HCT116 (cell line): ENCODE data around the gene SMIM36. TPM values are rescaled to one million over a fixed set of nuclear protein-coding genes. Genes with fewer than 3 reads are reported as not detected.

Experiments
- ATAC-seq: fragments of 200-7000 bp; cut with Tn5 transposase; 2 replicates; pipeline ENCODE4 v1.9.1; 2020; ENCODE audit warnings: mild to moderate bottlenecking, moderate library complexity
- BruUV-seq: library from RNA; stranded (reverse); fragments of 400-500 nt; replicated peaks from 2 replicates; lab custom pipeline; 2021; lab: Mats Ljungman, UMichigan
- CTCF ChIA-PET: fragments of 300-600 bp; sonication (Branson Sonifier 250); formaldehyde crosslinking; loops from one replicate; lab custom pipeline; 2021; ENCODE audit warnings: antibody characterized with exemption; lab: Charles Lee
- POLR2A ChIA-PET: fragments of 300-600, 350-600 bp; sonication (Branson Sonifier 250); formaldehyde crosslinking; loops from one replicate; lab custom pipeline; 2021; ENCODE audit warnings: antibody characterized with exemption; lab: Charles Lee
- RAD21 ChIA-PET, 2 experiments: fragments of 300-600 bp; sonication (Branson Sonifier 250); formaldehyde crosslinking; loops; one replicate each; lab custom pipeline; 2023; ENCODE audit warnings: low total read pairs in 2 of 2; ENCODE audit not compliant: uncharacterized antibody in 2 of 2, unreplicated experiment in 2 of 2, low non-redundant PET in 1 of 2; lab: Charles Lee
- DNase-seq: peaks from one replicate; pipeline ENCODE4 v3.0.0-alpha.2; 2010; ENCODE audit warnings: low read depth, low spot score
- H2AFZ ChIP-seq: fragments of 200-600 bp; shearing (Covaris generic), sonication (generic); 2 replicates; pipeline ENCODE4 v1.6.1; 2017; ENCODE audit warnings: low read depth, mixed run types, mixed read lengths, antibody characterized with exemption, low read length; ENCODE audit not compliant: poor library complexity, severe bottlenecking
- H3K27ac ChIP-seq: 2 replicates; pipeline ENCODE4 v1.5.1; 2012; ENCODE audit warnings: low read depth, low read length
- H3K27me3 ChIP-seq: fragments of 200-600 bp; sonication (generic); 2 replicates; pipeline ENCODE4 v1.6.1; 2016; ENCODE audit warnings: mixed run types, low read length, mixed read lengths; ENCODE audit not compliant: insufficient read depth
- H3K36me3 ChIP-seq, 2 experiments: fragments of 200-500 bp in 1 of 2; fragments of 200-600 bp in 1 of 2; sonication (Bioruptor generic) in 1 of 2; sonication (generic) in 1 of 2; 2 replicates each; pipeline versions ENCODE4 v1.5.1 to v1.6.1; 2014 to 2016; ENCODE audit warnings: low read length in 2 of 2, inconsistent platforms in 1 of 2, mixed read lengths in 1 of 2, mixed run types in 1 of 2; ENCODE audit not compliant: insufficient read depth in 2 of 2, control insufficient read depth in 1 of 2
- H3K4me1 ChIP-seq, 2 experiments: fragments of 200-600 bp in 1 of 2; sonication (generic) in 1 of 2; 2 replicates each; pipeline versions ENCODE4 v1.5.1 to v1.6.1; 2012 to 2017; ENCODE audit warnings: low read length in 2 of 2, inconsistent platforms in 1 of 2, mild to moderate bottlenecking in 1 of 2, mixed read lengths in 1 of 2, mixed run types in 1 of 2, moderate library complexity in 1 of 2; ENCODE audit not compliant: insufficient read depth in 2 of 2, control insufficient read depth in 1 of 2
- H3K4me2 ChIP-seq: fragments of 200-600 bp; sonication (generic); 2 replicates; pipeline ENCODE4 v1.6.1; 2017; ENCODE audit warnings: mixed run types, low read length, mixed read lengths
- H3K4me3 ChIP-seq, 2 experiments: fragments of 200-600 bp in 1 of 2; sonication (generic) in 1 of 2; replicated peaks in 1 of 2; 2 replicates each; pipeline ENCODE4 v1.5.1; 2011 to 2016; ENCODE audit warnings: low read length in 2 of 2, control low read depth in 1 of 2, low read depth in 1 of 2, mild to moderate bottlenecking in 1 of 2, mixed read lengths in 1 of 2, mixed run types in 1 of 2
- H3K79me2 ChIP-seq: fragments of 200-600 bp; sonication (generic); 2 replicates; pipeline ENCODE4 v1.6.1; 2017; ENCODE audit warnings: mild to moderate bottlenecking, mixed run types, low read length, moderate library complexity, mixed read lengths; ENCODE audit not compliant: insufficient read depth
- H3K9ac ChIP-seq: fragments of 200-600 bp; sonication (generic); 2 replicates; pipeline ENCODE4 v1.6.1; 2016; ENCODE audit warnings: low read length, mixed read lengths
- H3K9me2 ChIP-seq: fragments of 200-600 bp; sonication (generic), shearing (Covaris generic); 2 replicates; pipeline ENCODE4 v1.6.1; 2017; ENCODE audit warnings: mixed run types, mild to moderate bottlenecking, moderate library complexity; ENCODE audit not compliant: insufficient read depth
- H3K9me3 ChIP-seq, 2 experiments: fragments of 200-500 bp in 1 of 2; fragments of 200-600 bp in 1 of 2; sonication (Bioruptor generic) in 1 of 2; sonication (generic) in 1 of 2; 2 replicates each; pipeline ENCODE4 v1.6.1; 2014 to 2017; ENCODE audit warnings: low read length in 2 of 2, mixed read lengths in 2 of 2, inconsistent platforms in 1 of 2, low read depth in 1 of 2, mild to moderate bottlenecking in 1 of 2, mixed run types in 1 of 2, moderate library complexity in 1 of 2; ENCODE audit not compliant: control insufficient read depth in 1 of 2, insufficient read depth in 1 of 2
- H4K20me1 ChIP-seq: fragments of 200-600 bp; sonication (generic), shearing (Covaris generic); 2 replicates; pipeline ENCODE4 v1.6.1; 2017; ENCODE audit warnings: mixed run types, mild to moderate bottlenecking, moderate library complexity; ENCODE audit not compliant: insufficient read depth
- ATF3 ChIP-seq: IDR thresholded peaks from 2 replicates; pipeline ENCODE4 v1.6.1; 2012
- CBX3 ChIP-seq: IDR thresholded peaks from 2 replicates; pipeline ENCODE4 v1.6.1; 2012; ENCODE audit warnings: low read depth
- CEBPB ChIP-seq: IDR thresholded peaks from 2 replicates; pipeline ENCODE4 v1.6.1; 2012; ENCODE audit warnings: low read depth
- EZH2 ChIP-seq: fragments of 200-600 bp; sonication (generic); IDR thresholded peaks from 2 replicates; pipeline ENCODE4 v1.6.1; 2017; ENCODE audit warnings: antibody characterized with exemption, mixed run types
- EZH2phosphoT487 ChIP-seq: fragments of 200-600 bp; IDR thresholded peaks from 2 replicates; pipeline ENCODE4 v1.6.1; 2018; ENCODE audit warnings: antibody characterized with exemption, borderline replicate concordance
- FOSL1 ChIP-seq: IDR thresholded peaks from 2 replicates; pipeline ENCODE4 v1.6.1; 2012; ENCODE audit warnings: low read depth
- MAX ChIP-seq: IDR thresholded peaks from 2 replicates; pipeline ENCODE4 v1.6.1; 2012
- POLR2A ChIP-seq: IDR thresholded peaks from 2 replicates; pipeline ENCODE4 v1.7.0; 2011; ENCODE audit warnings: borderline replicate concordance; ENCODE audit not compliant: insufficient read depth, insufficient read length; ENCODE audit errors: extremely low read depth
- POLR2AphosphoS5 ChIP-seq: IDR thresholded peaks from 2 replicates; pipeline ENCODE4 v1.6.1; 2011; ENCODE audit warnings: mild to moderate bottlenecking, low read depth, low read length, moderate library complexity
- RAD21 ChIP-seq: IDR thresholded peaks from 2 replicates; pipeline ENCODE4 v1.6.1; 2012; ENCODE audit warnings: low read depth, mild to moderate bottlenecking
- REST ChIP-seq: IDR thresholded peaks from 2 replicates; pipeline ENCODE4 v1.6.1; 2012; ENCODE audit warnings: low read depth
- SIN3A ChIP-seq: IDR thresholded peaks from 2 replicates; pipeline ENCODE4 v1.6.1; 2012; ENCODE audit warnings: low read depth
- SP1 ChIP-seq: IDR thresholded peaks from 2 replicates; pipeline ENCODE4 v1.6.1; 2012; ENCODE audit warnings: low read depth
- SRF ChIP-seq: IDR thresholded peaks from 2 replicates; pipeline ENCODE4 v1.6.1; 2012; ENCODE audit warnings: low read depth
- TCF7L2 ChIP-seq: IDR thresholded peaks from 2 replicates; pipeline ENCODE4 v1.7.0; 2011; ENCODE audit warnings: borderline replicate concordance, inconsistent platforms; ENCODE audit not compliant: insufficient read depth, insufficient read length; ENCODE audit errors: extremely low read depth
- ZBTB33 ChIP-seq: IDR thresholded peaks from 2 replicates; pipeline ENCODE4 v1.6.1; 2011; ENCODE audit warnings: mild to moderate bottlenecking, low read length, moderate library complexity; ENCODE audit not compliant: insufficient replicate concordance; ENCODE audit errors: extremely low read depth
- ZFX ChIP-seq: fragments of 450-650 bp; IDR thresholded peaks from 2 replicates; pipeline ENCODE4 v1.6.1; 2017
- intact Hi-C: fragments of 100-400 bp; cut with micrococcal nuclease; formaldehyde crosslinking; loops from 2 replicates; pipeline ENCODE4 v1.10.0; 2022
- total RNA-seq: library from RNA; stranded (reverse); gene quantifications from one replicate; pipeline ENCODE4 v1.2.1, GENCODE V29; 2021; ENCODE audit not compliant: unreplicated experiment

SMIM36 gene
- total RNA-seq, 1 experiment from 2014 or later, result 0.37 TPM

DNA sequence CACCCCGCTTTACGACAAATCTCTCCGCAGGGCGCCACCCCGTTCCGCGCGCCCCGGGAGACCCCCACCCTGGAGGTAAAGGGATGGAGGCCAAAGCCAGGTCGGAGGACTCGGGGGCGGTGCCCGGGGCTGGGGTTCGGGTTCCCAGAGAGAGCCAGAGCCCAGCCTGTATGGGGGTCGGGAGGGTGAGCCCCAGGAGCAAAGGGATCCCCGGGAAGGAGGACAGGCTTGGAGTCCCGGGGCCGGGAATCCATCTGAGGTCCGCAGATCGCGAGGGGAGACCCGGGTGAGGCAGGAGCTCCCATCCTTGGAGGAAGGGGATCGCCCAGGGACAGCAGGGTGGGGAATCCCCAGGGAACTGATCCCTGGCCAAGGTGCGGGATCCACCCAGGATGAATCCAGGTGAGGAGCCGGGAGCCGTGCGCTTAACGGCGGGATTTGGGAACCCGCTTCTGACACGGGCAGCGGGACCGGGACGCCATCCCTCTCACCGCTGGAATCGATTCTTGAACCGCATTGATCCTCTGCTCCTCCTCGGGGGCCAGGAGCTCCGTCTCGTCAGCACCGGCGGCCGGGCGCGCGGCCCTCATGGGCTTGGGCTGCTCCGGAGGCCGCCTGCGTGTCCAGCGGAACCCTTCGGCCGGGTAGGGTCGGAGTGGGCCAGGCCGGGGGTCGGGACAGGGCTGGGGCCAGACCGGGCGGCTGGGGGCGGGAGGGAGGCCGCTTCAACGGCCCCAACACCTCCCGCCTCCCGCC is 89.9 kb downstream of the SMIM36 start, which contains the start of gene MMD:
TSS of gene MMD (minus strand) at position 657 of the 756 bp plus-strand sequence. CDS start at position 517, 140 bp downstream.
- ChIA-PET POLR2A (no interaction called here), CTCF (no interaction called here), RAD21 (interaction anchor here (0.7 to 0.9 kb wide), 2 partner anchors 12 to 657 kb away, joined by 3 to 5 read pairs; no protein-coding TSS in a partner anchor)
- no peaks in the 10 kb centered on the region for H3K9me2 ChIP-seq
- H3K27ac ChIP-seq, result peak within 1 kb of the TSS; percentile 49
- BruUV-seq, result no TSS peak
- intact Hi-C loops, result loop anchor here (5.0 kb wide), 1 partner anchor 331 kb away; the partner anchor contains the start of gene PCTP
- no peaks in the 10 kb centered on the region for H3K9me3 ChIP-seq
- TF ChIP-seq POLR2A (no peak), MAX (no peak), RAD21 (no peak), ZFX (peak; percentile 71), ATF3 (no peak), EZH2phosphoT487 (no peak), EZH2 (no peak), SP1 (no peak), SIN3A (0 out of 2 replicates have a peak, but pooled peaks have one; percentile 46), FOSL1 (no peak), TCF7L2 (no peak), SRF (no peak), REST (no peak), CBX3 (no peak), ZBTB33 (no peak), CEBPB (no peak), POLR2AphosphoS5 (peak; percentile 71)
- H2AFZ ChIP-seq, result peak within 1 kb of the TSS; percentile 98
- peak within 1 kb of the TSS; percentile 95 for H3K4me2 ChIP-seq
- peak within 1 kb of the TSS; percentile 81 to 82 for H3K4me3 ChIP-seq
- H3K79me2 ChIP-seq, result peaks cover 7% of the 10 kb centered on the region; the same call in 1 of the 2 replicates
- DNase-seq (no peak), ATAC-seq (peak; percentile 51)
- H4K20me1 ChIP-seq, result no peaks in the 10 kb centered on the region
- peaks cover 8 to 22% of the 10 kb centered on the region in 2 experiments; a peak in 3 of 4 replicates for H3K4me1 ChIP-seq
- H3K27me3 ChIP-seq, result peaks cover 24% of the 10 kb centered on the region
- H3K9ac ChIP-seq, result peak within 1 kb of the TSS; percentile 78
- no peaks in the 10 kb centered on the region for H3K36me3 ChIP-seq
